AG09319 (cell line): ENCODE data around the gene C6orf58.

Source experiments
- DNase-seq: peaks from one replicate; pipeline ENCODE4 v3.0.0-alpha.2; 2010; ENCODE audit warnings: low read depth; ENCODE audit errors: extremely low read depth
- TF ChIP-seq, protein P1 (sequence below): IDR thresholded peaks from 2 replicates; pipeline ENCODE4 v1.5.1; 2011; ENCODE audit warnings: low read depth, mild to moderate bottlenecking, inconsistent platforms, low read length, moderate library complexity

Gene C6orf58

DNA sequence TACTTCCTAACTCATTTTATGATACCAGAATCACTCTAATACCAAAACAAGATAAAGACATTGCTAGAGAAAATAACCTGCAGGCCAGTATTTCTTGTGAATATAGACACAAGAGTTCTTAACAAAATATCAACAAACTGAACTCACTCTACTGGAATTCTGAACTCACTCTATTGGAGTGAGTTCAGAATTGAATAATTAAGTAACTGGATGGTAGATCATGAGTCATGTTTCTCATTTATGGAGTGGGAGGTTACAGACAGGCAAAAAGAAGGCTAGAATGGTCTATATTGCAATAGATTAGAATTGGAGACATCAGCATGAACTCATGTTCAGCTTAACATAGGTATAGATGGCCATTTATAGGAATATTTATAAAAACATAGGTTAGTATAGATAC lies 26.6 kb upstream of the C6orf58 start:
- DNase-seq = peak; percentile 20
- TF ChIP-seq, protein P1, sequence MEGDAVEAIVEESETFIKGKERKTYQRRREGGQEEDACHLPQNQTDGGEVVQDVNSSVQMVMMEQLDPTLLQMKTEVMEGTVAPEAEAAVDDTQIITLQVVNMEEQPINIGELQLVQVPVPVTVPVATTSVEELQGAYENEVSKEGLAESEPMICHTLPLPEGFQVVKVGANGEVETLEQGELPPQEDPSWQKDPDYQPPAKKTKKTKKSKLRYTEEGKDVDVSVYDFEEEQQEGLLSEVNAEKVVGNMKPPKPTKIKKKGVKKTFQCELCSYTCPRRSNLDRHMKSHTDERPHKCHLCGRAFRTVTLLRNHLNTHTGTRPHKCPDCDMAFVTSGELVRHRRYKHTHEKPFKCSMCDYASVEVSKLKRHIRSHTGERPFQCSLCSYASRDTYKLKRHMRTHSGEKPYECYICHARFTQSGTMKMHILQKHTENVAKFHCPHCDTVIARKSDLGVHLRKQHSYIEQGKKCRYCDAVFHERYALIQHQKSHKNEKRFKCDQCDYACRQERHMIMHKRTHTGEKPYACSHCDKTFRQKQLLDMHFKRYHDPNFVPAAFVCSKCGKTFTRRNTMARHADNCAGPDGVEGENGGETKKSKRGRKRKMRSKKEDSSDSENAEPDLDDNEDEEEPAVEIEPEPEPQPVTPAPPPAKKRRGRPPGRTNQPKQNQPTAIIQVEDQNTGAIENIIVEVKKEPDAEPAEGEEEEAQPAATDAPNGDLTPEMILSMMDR = no peak

DNA sequence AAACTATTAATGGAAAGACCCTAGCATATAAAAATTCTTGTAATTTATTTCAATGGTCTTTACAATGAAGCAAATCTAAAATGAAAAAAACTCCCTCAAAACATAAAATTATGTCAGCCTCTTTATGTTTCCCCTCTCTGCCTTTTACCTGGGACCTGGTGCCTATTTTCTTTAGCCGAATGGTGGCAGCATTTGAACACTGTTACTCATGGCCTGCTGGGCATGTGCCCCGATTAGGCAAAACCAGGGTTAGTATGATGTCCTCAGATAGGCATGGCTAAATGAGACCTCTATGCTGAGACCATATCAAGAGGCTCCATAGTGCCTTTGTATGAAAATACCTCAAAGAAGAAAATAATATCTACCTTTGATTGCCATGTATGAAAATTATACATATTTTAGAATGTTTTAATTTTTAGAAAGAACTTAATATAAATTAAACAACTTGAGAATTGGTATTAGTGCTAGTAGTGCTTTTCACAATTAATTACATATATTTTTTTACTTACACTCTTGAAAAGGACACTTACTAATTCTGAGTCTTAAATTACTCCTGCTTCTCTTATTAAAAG lies 22.5 kb upstream of the C6orf58 start:
- DNase-seq = no peak
- TF ChIP-seq, protein P1 = peak; percentile 44

DNA sequence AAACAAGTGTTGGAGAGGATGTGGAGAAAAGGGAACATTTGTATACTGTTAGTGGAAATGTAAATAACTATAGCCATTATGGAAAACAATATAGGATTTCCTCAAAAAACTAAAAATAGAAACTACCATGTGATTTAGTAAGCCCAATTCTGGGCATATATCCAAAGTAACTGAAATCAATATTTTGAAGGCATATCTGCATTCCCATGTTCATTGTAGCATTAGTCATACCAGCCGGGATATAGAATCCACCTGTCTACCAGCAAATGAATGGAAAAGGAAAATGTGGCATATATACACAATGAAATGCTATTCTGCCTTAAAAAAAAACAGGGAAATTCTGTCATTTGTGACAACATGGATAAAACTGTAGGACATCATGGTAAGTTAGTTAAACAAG lies 15.3 kb upstream of the C6orf58 start:
- TF ChIP-seq, protein P1 = no peak

DNA sequence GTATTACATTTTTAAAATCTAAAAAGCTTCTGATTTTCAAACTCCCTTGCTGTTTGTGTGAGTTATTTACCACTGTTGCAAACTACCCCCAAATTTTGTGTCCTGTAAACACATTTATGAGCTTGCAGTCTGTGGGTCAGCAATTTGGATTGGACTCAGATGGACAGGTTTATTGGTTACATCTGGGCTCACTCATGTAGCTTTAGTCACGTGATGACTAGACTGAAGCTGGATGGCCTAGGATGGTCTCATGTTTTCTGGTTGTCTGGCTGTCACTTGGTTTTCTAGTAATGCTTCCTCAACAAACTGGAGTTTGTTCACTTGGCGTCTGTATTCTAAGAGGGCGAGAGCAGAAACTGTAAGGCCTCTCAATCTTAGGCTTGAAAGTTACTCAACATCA lies 12.2 kb upstream of the C6orf58 start:
- DNase-seq = no peak
- TF ChIP-seq, protein P1 = no peak

More for the DNA sequence above, 15.3 kb upstream of the C6orf58 start:
- no peak for DNase-seq

DNA sequence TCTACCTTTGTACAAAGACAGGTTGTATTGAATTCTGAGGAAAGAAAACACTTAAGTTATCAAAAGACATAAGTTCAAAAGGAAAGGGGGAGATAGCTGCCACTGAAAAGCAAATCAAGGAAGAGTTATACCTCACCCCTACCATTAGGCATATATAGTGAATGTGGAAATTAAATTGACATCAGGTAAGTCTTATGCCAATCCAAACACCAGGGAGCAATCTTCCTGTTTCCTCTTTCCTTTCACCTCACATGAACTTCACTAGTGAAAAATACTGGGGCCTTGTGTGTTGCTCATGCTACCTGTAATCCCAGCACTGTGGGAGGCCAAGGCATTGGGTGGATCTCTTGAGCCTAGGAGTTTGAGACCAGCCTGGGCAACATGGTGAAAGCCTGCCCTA lies 10.9 kb upstream of the C6orf58 start:
- DNase-seq = no peak
- TF ChIP-seq, protein P1 = no peak

DNA sequence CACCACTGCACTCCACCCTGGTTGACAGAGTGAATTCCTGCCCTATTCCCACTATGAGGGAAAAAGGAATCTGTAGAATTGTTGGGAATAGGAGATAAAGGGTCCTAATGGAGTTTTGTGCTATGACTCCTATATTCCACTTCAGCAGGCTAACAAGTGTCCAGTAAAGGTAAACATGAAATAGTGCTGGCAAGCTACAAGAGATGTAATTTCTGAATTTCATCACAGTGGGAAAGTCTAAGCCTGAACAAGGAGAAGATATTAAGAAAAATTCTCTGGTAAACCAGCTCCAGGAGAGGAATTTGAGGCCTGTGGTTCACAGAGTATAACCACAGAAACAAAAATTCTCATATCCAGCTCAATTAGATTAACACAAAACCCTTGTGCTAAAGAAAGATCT lies 10.3 kb upstream of the C6orf58 start:
- TF ChIP-seq, protein P1 = no peak
- no peak for DNase-seq

DNA sequence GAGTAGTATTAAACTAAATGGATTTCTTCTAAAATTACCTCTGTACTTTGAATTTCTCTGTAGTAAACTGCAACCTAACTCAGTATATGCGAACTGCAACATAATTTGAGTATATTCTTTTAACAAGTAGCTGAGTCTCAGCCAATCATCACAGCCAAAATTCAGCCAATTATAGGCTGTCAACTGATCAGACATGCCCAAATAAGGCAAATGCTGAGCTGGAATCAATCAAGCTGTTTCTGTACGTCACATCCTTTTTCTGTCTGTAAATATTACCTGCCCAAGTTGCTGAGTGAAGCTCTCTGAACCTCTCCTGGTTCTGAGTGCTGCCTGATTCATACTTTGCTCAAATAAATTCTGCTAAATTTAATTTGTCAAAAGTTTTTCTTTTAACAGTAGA lies 9.5 kb upstream of the C6orf58 start:
- DNase-seq = no peak
- TF ChIP-seq, protein P1 = no peak
